GM18907 (cell line): ENCODE results near the gene SLC16A10.
"Not testable (repeated sequence)": the region's sequence is repeated elsewhere in the genome, so short reads cannot be mapped to it uniquely, and the experiment has no call there.

Experiments
- ATAC-seq: cut with Tn5 transposase; IDR thresholded peaks from one replicate; pipeline ENCODE4 v1.9.1; 2021; ENCODE audit warnings: mild to moderate bottlenecking, moderate library complexity; ENCODE audit not compliant: unreplicated experiment

SLC16A10 gene

GRCh38 chr6:111087106-111087835, at the start of gene SLC16A10:
Gene SLC16A10 (plus strand): TSS chr6:111087503. CDS start chr6:111087753, 250 bp downstream.
- ATAC-seq, result peak; percentile 84

- ATAC-seq, result no peak
Observed at GRCh38 chr6:111038534-111039252, 48.6 kb upstream of the SLC16A10 start.

GRCh38 chr6:111041917-111042316, 45.4 kb upstream of the SLC16A10 start:
- no peak for ATAC-seq

GRCh38 chr6:111047244-111047643, 40.1 kb upstream of the SLC16A10 start:
- no peak for ATAC-seq

GRCh38 chr6:111050261-111051023, 36.9 kb upstream of the SLC16A10 start:
- no peak for ATAC-seq

- no peak for ATAC-seq
Observed at GRCh38 chr6:111052171-111052570, 35.1 kb upstream of the SLC16A10 start.

DNA sequence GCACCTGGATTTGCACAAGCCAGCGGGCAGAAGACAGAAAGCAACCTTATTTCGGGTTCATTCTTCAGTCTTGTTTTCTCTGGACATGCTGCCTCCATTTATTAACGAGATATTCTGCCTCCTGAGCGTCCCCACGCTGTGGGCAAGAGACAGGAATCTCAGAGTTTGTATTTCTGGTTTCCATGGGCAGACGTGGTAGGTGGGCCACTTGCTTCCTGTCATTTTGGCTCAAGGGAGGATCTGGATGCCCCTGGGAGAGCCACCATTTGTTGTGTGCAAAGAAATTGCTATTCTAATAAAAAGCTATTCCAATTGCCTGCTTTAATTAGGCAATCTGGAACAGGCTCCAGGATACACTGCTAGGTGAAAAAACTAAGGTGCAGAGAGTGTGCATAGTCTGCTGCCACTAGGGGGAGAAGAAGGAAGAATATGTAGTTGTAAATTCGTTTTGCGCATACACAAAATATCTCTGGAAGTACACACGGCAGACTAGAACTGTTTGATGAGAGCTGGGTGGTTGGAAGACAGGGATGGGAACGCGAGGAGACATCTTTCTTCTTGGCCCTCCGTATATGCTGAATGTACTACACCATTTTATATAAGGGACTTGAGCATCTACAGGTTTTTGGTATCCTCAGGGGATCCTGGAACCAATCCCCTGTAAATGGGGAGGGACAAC, 30.1 kb upstream of the SLC16A10 start:
- peak; percentile 53 for ATAC-seq

- no peak for ATAC-seq
Observed at GRCh38 chr6:111061508-111061907, 25.8 kb upstream of the SLC16A10 start.

DNA sequence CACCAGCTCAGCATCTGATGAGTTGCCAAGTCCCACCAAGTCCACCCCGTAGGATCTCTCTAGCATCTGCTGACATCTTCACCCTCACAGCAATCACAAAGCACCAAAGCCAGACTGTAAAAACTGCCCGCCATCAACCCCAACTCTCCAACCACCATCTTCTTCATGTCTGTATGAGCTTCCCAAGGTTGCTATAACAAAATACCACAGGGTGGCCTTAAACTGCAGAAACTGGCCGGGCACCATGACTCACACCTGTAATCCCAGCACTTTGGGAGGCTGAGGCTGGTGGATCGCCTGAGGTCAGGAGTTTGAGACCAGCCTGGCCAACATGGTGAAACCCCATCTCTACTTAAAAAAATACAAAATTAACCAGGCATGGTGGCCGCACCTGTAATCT, 25.3 kb upstream of the SLC16A10 start:
- ATAC-seq, result not testable (repeated sequence)

DNA sequence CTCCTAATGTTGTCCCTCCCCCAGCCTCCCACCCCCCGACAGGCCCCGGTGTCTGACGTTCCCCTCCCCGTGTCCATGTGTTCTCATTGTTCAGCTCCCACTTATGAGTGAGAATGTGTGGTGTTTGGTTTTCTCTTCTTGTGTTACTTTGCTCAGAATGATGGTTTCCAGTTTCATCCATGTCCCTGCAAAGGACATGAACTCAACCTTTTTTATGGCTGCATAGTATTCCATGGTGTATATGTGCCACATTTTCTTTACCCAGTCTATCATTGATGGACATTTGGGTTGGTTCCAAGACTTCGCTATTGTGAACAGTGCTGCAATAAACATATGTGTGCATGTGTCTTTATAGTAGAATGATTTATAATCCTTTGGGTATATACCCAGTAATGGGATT, 24.4 kb upstream of the SLC16A10 start:
- not testable (repeated sequence) for ATAC-seq

DNA sequence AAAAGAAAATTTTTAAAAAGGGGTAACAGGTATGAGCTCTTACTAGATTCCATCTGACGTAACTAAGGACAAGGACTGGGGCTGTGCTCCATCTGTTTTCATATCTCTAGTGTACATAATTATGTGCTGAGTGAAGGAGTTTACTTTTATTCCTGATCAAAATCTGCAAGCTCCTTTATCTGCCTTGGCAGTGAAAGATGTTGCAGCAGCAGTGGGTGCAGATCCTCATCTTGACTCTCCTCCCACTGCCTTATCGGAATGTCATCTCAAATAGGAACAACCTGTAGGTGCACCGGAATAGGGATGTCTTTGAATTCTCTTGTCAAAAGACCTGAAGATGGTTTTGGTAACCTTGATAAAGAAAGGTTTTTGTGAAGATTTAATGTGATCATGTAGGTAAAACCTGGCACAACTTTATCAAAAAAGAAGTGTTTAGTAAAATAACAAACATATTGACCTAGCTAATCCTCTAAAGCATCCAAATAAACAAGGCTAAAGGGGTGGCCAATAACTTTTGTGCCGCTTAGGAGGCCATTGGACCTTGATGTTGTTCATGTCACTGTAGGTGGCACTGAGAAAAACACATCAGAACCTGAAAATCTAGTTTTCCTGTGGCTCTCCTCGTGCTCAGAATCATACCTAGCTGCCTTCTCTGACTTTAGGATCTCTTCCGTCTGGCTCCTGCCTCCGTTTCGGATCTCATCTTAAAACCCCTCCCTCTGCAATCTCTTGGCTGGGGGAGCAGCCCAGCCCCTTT, 19.0 kb upstream of the SLC16A10 start:
- ATAC-seq, result no peak

DNA sequence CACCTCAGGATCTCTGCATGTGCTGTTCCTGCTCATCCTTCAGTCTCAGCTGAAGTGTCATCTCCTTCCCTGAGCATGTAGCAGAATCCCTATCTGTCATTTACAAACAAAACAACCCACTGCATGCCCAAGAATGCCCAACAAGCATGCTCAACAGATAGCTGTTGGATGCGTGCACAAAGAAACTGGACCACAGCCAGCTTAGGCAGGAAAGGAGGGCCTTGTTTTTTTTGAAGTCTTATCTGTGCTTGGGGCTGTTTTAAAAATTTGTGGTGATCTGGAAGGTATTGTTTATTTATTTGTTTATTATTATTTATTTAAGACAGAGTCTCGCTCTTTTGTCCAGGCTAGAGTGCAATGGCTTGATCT, 18.5 kb upstream of the SLC16A10 start:
- no peak for ATAC-seq

DNA sequence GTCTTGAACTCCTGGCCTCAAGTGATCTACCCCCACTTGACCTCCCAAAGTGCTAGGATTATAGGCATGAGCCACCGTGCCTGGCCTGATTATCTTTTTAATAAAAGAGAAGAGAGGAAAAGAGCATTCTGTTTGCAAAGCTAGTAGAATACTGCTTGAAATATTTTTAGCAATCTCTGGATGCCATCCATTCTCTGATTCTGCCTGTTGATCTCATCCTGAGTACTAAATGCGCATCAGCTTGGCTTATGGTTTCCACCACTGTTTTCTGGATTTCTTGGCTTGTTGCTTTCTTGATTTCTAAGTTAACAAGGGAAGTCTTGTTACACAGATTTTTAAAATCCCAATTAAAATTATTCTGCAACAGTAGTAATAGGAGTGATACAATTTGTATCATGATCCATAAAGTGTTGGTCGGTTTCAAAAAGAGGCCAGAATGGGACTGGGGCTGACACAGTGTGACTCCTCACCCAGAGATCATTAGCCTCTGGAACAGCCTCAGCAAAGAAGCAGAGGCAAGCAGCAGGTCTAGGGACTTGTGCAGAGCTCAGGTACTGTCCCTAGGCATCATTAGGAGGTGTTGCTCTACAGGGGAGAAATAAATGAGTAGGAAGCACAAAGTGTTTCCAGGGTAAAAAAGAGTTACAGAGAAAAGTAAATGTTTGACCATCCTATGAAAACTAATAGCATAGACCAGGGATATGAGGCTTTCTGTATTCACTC, 17.8 kb upstream of the SLC16A10 start:
- ATAC-seq, result no peak

GRCh38 chr6:111070105-111071005, 16.9 kb upstream of the SLC16A10 start:
- ATAC-seq, result no peak

- no peak for ATAC-seq
Observed at GRCh38 chr6:111072801-111073360, 14.4 kb upstream of the SLC16A10 start.

DNA sequence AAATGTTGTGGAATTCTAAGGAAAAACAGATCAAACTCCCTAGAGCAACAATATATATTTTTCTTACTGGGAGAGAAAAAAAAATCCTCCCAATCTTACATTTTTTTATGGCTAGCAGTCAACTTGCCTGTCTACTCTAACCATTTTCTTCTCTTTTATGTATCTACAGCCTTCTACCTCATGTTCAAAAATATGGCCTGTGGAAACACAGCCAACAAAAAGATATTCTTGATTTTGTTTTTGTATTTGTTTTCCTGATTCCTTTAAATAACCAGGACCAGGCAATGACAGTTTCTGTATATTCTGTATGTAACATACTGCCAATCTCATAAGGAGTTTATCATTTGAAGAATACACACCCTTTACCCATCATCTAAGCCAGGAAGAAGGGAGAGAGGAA, 13.0 kb upstream of the SLC16A10 start:
- no peak for ATAC-seq

DNA sequence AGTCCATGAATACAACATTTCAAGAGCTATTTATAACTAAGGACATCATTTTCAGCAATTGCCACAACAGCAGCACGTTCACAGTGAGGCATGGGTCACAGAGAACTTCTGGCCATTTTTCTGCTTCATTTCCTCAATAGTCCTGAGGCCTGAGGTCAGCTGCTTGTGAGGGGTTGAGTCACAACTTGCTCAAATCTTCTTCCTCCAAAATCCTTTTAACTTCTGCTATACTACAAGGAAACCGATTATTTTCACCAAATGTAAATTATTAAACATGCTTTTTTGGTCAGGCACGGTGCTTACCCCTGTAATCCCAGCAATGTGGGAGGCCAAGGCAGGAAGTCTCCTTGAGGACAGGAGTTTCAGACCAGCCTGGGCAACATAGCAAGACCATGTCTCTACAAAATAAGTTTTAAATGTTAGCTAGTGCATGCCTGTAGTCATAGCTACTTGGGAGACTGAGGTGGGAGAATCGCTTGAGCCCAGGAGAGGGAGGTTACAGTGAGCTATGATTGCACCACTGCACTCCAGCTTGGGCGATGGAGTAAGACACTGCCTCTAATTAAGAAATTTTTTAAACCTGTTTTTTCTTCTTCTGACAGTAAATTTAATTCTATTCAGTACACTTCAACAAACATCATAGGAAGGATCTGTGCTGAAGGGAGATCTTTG, 11.1 kb upstream of the SLC16A10 start:
- no peak for ATAC-seq

- ATAC-seq, result no peak
Observed at GRCh38 chr6:111080698-111081097, 6.6 kb upstream of the SLC16A10 start.
